Fibroblast of lung (primary cell): Measurements from ENCODE around the gene EGLN3.

Experiments used
- CTCF ChIP-seq, 2 donors: IDR thresholded peaks in 1 of 2; conservative IDR thresholded peaks in 1 of 2; 1 replicate in 1 of 2; 2 replicates in 1 of 2; pipeline ENCODE4 v1.5.1; 2011 to 2012; ENCODE audit warnings: low read length in 2 of 2, control low read depth in 1 of 2, inconsistent platforms in 1 of 2, low read depth in 1 of 2, mild to moderate bottlenecking in 1 of 2
- EZH2 ChIP-seq: IDR thresholded peaks from 2 replicates; pipeline ENCODE4 v1.5.1; 2012; ENCODE audit warnings: low read length, control low read depth, mild to moderate bottlenecking; ENCODE audit errors: missing control alignments

- no peak for TF ChIP-seq CTCF (conservative IDR thresholded peaks at IDR 0.05 in 1 of 2, IDR thresholded peaks at IDR 0.05 in 1 of 2; ENCODE audit: low read depth in 1 of 2, low read length in 2 of 2)
- TF ChIP-seq EZH2, result no peak
Observed at GRCh38 chr14:33951183-33951840, 438 bp upstream of the EGLN3 start.
